ENCODE results near the gene CHD1.
"Not testable (repeated sequence)": the region's sequence is repeated elsewhere in the genome, so short reads cannot be mapped to it uniquely, and the experiment has no call there.

The CHD1 gene

DNA sequence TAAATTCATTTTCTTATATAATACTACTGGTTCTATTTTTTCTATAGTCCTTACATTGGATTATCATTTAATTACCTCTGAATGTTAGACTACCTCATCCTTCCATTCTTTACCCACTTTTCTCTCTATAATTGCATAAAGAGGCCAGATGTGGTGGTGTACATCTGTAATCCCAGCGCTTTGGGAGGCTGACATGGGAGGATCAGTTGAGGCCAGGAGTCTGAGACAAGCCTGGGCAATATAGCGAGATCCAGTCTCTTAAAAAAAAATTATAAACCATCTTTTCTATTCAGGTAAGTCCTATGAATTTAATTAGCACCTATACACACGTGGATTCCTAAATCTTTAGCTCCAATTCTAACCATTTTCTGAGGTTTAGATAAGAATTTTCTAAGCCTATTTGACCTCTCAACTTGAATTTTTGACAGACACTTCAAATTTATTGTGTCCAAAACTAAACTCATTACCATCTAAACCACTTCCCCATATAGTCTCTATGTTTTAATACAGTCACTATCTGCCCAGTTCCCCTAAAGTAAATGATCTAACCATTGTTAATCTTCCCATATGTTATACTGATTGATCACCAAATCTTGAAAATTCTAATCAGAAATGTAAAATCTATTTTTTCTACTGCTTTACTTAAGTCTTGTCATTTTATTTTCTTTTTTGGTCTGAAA, 33.0 kb upstream of the CHD1 start:
- Histone ChIP-seq H3K36me3 (ENCODE audit: control insufficient read depth, insufficient read depth, low read length) (no peaks in the 10 kb centered on the region), H3K4me3 (replicated peaks; ENCODE audit: low read depth, low read length) (no peak overlapping the region), H3K27me3 (replicated peaks; ENCODE audit: control insufficient read depth, insufficient read depth, low read length) (no peaks in the 10 kb centered on the region)
- TF ChIP-seq, protein P1, sequence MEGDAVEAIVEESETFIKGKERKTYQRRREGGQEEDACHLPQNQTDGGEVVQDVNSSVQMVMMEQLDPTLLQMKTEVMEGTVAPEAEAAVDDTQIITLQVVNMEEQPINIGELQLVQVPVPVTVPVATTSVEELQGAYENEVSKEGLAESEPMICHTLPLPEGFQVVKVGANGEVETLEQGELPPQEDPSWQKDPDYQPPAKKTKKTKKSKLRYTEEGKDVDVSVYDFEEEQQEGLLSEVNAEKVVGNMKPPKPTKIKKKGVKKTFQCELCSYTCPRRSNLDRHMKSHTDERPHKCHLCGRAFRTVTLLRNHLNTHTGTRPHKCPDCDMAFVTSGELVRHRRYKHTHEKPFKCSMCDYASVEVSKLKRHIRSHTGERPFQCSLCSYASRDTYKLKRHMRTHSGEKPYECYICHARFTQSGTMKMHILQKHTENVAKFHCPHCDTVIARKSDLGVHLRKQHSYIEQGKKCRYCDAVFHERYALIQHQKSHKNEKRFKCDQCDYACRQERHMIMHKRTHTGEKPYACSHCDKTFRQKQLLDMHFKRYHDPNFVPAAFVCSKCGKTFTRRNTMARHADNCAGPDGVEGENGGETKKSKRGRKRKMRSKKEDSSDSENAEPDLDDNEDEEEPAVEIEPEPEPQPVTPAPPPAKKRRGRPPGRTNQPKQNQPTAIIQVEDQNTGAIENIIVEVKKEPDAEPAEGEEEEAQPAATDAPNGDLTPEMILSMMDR (IDR thresholded peaks at IDR 0.05; ENCODE audit: insufficient read depth, low read length, poor library complexity, severe bottlenecking) = no peak
- DNase-seq (ENCODE audit: extremely low read depth, insufficient read length) = no peak

DNA sequence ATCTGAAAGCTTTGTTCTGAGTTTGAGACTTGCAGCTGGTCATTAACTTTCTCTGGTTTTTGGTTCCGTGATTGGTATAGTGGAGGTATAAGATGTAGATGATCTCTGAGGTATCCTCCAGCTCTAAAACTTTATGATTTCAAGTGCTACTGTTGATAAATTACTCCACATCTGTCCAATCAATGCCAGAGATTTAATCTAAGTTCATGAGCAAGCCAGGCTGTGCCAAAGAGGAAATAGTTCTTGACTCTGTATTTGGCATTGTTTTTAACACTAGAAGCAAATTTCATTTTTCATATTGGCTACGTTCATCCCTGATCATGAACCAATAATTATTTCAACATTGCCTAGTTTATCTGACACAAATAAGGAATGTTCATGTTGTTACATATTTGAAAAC, 28.5 kb upstream of the CHD1 start:
- DNase-seq (ENCODE audit: extremely low read depth, insufficient read length) = no peak
- Histone ChIP-seq H3K36me3 (ENCODE audit: control insufficient read depth, insufficient read depth, low read length) (no peaks in the 10 kb centered on the region), H3K27me3 (replicated peaks; ENCODE audit: control insufficient read depth, insufficient read depth, low read length) (no peaks in the 10 kb centered on the region), H3K4me3 (replicated peaks; ENCODE audit: low read depth, low read length) (no peak overlapping the region)
- TF ChIP-seq, protein P1 (IDR thresholded peaks at IDR 0.05; ENCODE audit: insufficient read depth, low read length, poor library complexity, severe bottlenecking) = no peak

DNA sequence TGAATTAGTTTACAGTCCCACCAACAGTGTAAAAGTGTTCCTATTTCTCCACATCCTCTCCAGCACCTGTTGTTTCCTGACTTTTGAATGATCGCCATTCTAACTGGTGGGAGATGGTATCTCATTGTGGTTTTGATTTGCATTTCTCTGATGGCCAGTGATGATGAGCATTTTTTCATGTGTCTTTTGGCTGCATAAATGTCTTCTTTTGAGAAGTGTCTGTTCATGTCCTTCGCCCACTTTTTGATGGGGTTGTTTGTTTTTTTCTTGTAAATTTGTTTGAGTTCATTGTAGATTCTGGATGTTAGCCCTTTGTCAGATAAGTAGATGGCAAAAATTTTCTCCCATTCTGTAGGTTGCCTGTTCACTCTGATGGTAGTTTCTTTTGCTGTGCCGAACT, 27.1 kb upstream of the CHD1 start:
- H3K36me3 ChIP-seq (ENCODE audit: control insufficient read depth, insufficient read depth, low read length); H3K4me3 ChIP-seq (replicated peaks; ENCODE audit: low read depth, low read length); DNase-seq (ENCODE audit: extremely low read depth, insufficient read length); H3K27me3 ChIP-seq (replicated peaks; ENCODE audit: control insufficient read depth, insufficient read depth, low read length): not testable (repeated sequence)

DNA sequence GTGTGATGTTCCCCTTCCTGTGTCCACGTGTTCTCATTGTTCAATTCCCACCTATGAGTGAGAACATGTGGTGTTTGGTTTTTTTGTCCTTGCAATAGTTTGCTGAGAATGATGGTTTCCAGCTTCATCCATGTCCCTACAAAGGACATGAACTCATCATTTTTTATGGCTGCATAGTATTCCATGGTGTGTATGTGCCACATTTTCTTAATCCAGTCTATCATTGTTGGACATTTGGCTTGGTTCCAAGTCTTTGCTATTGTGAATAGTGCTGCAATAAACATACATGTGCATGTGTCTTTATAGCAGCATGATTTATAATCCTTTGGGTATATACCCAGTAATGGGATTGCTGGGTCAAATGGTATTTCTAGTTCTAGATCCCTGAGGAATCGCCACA, 26.7 kb upstream of the CHD1 start:
- H3K36me3 ChIP-seq (ENCODE audit: control insufficient read depth, insufficient read depth, low read length); H3K4me3 ChIP-seq (replicated peaks; ENCODE audit: low read depth, low read length): not testable (repeated sequence)

DNA sequence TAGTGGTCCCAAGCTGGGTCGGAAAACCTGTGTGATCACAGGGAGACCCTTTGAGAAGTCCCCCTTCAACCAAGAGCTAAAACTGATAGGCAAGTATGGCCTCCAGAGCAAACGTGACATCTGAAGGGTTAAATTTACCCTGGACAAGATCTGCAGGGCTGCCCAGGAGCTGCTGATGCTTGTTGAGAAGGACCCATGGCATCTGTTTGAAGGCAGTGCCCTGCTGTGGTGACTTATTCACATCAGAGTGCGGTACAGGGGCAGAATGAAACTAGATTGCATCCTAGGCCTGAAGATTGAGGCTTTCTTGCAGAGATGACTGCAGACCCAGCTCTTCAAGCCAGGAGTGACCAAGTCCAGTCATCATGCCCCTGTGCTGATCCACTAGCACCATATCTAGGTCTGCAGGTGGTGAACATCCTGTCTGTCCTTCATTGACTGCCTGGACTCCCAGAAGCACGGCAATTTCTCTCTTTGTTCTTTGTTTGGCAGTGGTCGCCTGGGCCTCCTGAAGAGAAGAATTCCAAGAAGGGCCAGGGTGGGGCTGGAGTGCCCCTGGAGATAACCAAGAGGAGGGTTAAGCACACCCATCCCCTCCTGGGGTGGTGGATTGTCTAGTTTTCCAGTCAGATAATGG, 25.7 kb upstream of the CHD1 start:
- DNase-seq (ENCODE audit: extremely low read depth, insufficient read length) = no peak
- H3K4me3 ChIP-seq (replicated peaks; ENCODE audit: low read depth, low read length) = no peak overlapping the region
- no peaks in the 10 kb centered on the region for H3K36me3 ChIP-seq (ENCODE audit: control insufficient read depth, insufficient read depth, low read length)
- TF ChIP-seq, protein P1 (IDR thresholded peaks at IDR 0.05; ENCODE audit: insufficient read depth, low read length, poor library complexity, severe bottlenecking) = no peak
- no peaks in the 10 kb centered on the region for H3K27me3 ChIP-seq (replicated peaks; ENCODE audit: control insufficient read depth, insufficient read depth, low read length)

More for the DNA sequence above, 26.7 kb upstream of the CHD1 start:
- H3K27me3 ChIP-seq (replicated peaks; ENCODE audit: control insufficient read depth, insufficient read depth, low read length); DNase-seq (ENCODE audit: extremely low read depth, insufficient read length): not testable (repeated sequence)

DNA sequence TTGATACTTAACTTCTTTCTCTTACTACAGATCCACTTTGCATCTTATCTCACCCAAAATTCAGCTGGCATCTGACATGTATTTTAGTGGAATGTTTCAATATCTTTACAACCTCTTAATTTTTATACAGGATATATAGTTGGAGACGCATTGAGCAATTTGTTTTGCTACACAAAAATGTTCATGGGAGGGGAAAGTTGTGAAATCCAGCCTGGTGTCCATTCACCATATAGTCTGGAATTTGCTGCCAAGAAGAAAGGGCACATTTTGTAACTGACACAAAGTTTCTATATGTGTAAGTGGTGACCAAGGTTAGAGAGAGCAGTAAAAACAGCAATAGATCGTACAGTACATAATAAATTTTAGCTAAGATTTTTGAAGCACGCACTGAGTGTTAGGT, 14.0 kb upstream of the CHD1 start:
- Histone ChIP-seq H3K36me3 (ENCODE audit: control insufficient read depth, insufficient read depth, low read length) (no peaks in the 10 kb centered on the region), H3K27me3 (replicated peaks; ENCODE audit: control insufficient read depth, insufficient read depth, low read length) (no peaks in the 10 kb centered on the region), H3K4me3 (replicated peaks; ENCODE audit: low read depth, low read length) (no peak overlapping the region)
- no peak for DNase-seq (ENCODE audit: extremely low read depth, insufficient read length)
- TF ChIP-seq, protein P1 (IDR thresholded peaks at IDR 0.05; ENCODE audit: insufficient read depth, low read length, poor library complexity, severe bottlenecking) = no peak
